GM12891 (cell line): ENCODE measurements around the gene NPM1. TPM values are rescaled to one million over a fixed set of nuclear protein-coding genes. Genes with fewer than 3 reads are reported as not detected.
"Not testable (repeated sequence)": the region's sequence is repeated elsewhere in the genome, so short reads cannot be mapped to it uniquely, and the experiment has no call there.

Source experiments
- DNase-seq: peaks from one replicate; pipeline ENCODE4 v3.0.0; 2011; ENCODE audit warnings: low spot score; ENCODE audit not compliant: insufficient read length
- FAIRE-seq: peaks from 2 replicates; lab custom pipeline; 2011; peaks lifted over from hg19 to GRCh38; lab: Jason Lieb, UNC
- PAX5 ChIP-seq: IDR thresholded peaks from 2 replicates; pipeline ENCODE4 v1.6.1; 2011; ENCODE audit warnings: low read length, moderate library complexity, mild to moderate bottlenecking; ENCODE audit not compliant: insufficient read depth, severe bottlenecking
- POLR2A ChIP-seq: IDR thresholded peaks from 2 replicates; pipeline ENCODE4 v1.6.1; 2011; ENCODE audit warnings: low read depth, low read length, control low read depth
- POLR2AphosphoS5 ChIP-seq: IDR thresholded peaks from 2 replicates; pipeline ENCODE4 v1.6.1; 2011; ENCODE audit warnings: low read depth, low read length, control low read depth
- POU2F2 ChIP-seq: IDR thresholded peaks from 2 replicates; pipeline ENCODE4 v1.6.1; 2011; ENCODE audit warnings: low read depth, mild to moderate bottlenecking, control low read depth, low read length, moderate library complexity
- SPI1 ChIP-seq: IDR thresholded peaks from 2 replicates; pipeline ENCODE4 v1.6.1; 2011; ENCODE audit warnings: low read depth, low read length, control low read depth
- TAF1 ChIP-seq: IDR thresholded peaks from 2 replicates; pipeline ENCODE4 v1.6.1; 2011; ENCODE audit warnings: low read depth, low read length, control low read depth
- polyA plus RNA-seq: library from polyadenylated mRNA; unstranded; fragments of >200 nt; gene quantifications from one replicate; pipeline ENCODE4 v1.2.1, GENCODE V29; 2012; ENCODE audit warnings: low read depth, missing spikeins, inconsistent platforms; ENCODE audit not compliant: missing spikeins

NPM1 gene
- 4,411 TPM for polyA plus RNA-seq

- peak; percentile 100 for FAIRE-seq
- TF ChIP-seq POLR2A (peak; percentile 99), SPI1 (no peak), TAF1 (peak; percentile 98), POU2F2 (peak; percentile 87; the same call in 1 of the 2 replicates), POLR2AphosphoS5 (peak; percentile 98), PAX5 (no peak)
- DNase-seq = peak; percentile 90
These were observed at the start of gene NPM1 for GRCh38 chr5:171387345-171387969. NPM1 (plus strand) TSS chr5:171387849; CDS start chr5:171387949, 100 bp downstream.

DNA sequence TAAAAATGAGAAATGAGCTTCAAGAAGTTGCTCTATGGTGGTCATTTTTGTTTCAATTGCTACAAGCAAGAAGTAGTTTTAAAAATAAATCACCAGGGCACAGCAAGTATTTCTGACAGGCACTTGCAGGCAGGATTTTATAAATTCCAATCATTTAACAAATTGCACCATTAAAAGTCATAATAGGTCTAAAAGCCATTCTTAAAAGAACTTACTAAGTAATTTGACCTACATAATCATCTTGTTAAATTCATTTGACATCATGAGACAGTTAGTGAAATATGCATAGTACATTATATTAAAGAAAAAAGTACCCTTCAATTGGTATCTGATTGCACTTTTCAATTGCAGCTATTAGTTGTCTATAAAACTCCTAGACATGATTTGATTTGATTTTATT is 47.6 kb upstream of the NPM1 start:
- no peak for FAIRE-seq
- TF ChIP-seq POLR2AphosphoS5 (no peak), PAX5 (no peak), SPI1 (no peak), POLR2A (no peak), POU2F2 (no peak), TAF1 (no peak)
- DNase-seq = no peak

GRCh38 chr5:171340491-171340890 is 47.2 kb upstream of the NPM1 start:
- no peak for FAIRE-seq
- TF ChIP-seq SPI1 (no peak), POLR2AphosphoS5 (no peak), POLR2A (no peak), POU2F2 (no peak), TAF1 (no peak), PAX5 (no peak)
- DNase-seq = no peak

GRCh38 chr5:171342362-171343111 is 45.1 kb upstream of the NPM1 start:
- no peak for TF ChIP-seq POU2F2
- no peak for TF ChIP-seq POLR2AphosphoS5
- TF ChIP-seq POLR2A = no peak
- TF ChIP-seq TAF1 = no peak
- no peak for TF ChIP-seq SPI1
- no peak for TF ChIP-seq PAX5
- FAIRE-seq = peak; percentile 66
- DNase-seq = peak; percentile 30

DNA sequence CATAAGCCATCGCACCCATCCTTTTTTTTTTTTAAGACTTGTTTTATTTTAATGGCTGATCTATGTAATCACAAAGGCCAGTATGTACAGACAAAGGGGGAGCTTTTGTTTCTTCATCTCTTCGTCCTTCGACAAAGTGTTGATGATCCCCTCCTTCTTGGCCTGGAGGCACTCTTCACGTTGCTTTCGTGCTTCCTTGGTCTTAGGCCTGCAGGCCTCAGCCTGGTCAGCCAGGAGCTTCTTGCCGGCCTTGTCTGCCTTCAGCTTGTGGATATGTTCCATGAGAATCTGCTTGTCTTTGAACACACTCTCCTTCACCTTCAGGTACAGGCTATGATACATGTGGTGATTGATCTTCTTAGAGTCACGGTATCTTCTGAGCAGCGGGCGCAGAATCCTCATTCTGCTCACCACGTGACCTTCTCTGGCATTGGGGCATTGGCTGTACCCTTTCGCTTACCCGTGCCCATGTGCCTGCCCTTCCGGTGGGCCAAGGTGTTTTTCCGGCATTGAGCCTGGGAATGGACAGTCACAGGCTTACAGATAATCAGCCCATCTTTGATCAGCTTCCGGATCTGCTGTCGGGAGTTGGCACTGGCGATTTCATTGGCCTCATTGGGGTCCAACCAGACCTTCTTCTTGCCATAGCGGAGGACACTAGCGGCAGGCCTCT is 42.6 kb upstream of the NPM1 start:
- TF ChIP-seq POLR2AphosphoS5 (no peak), SPI1 (no peak), PAX5 (no peak), POU2F2 (no peak), TAF1 (no peak), POLR2A (no peak)
- FAIRE-seq (no peak), DNase-seq (no peak)

DNA sequence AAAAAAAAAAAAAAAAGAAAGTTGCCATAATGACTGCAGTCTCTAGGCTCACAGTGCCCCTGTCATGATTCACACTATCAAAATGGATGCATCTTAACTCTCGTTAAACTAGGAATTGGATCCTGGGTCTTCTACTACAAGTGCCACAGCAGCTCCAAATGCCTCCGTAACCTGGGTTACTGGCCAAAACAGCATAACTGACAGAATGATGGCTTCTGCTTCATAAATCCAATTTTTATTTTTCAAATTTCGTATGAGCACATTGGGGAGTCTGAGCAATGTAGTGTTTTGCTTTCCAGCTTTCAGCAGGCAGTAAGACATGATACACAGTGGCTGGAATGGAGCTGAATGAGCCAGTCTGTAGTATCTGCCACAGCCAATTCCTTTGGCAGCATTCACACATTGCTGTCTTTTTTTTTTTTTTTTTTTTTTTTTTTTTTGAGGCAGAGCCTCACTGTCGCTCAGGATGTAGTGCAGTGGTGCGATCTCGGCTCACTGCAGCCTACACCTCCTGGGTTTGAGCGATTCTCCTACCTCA is 36.0 kb upstream of the NPM1 start:
- no peak for TF ChIP-seq PAX5
- no peak for TF ChIP-seq SPI1
- no peak for TF ChIP-seq TAF1
- no peak for TF ChIP-seq POU2F2
- TF ChIP-seq POLR2AphosphoS5 = no peak
- TF ChIP-seq POLR2A = no peak
- FAIRE-seq (no peak), DNase-seq (no peak)

DNA sequence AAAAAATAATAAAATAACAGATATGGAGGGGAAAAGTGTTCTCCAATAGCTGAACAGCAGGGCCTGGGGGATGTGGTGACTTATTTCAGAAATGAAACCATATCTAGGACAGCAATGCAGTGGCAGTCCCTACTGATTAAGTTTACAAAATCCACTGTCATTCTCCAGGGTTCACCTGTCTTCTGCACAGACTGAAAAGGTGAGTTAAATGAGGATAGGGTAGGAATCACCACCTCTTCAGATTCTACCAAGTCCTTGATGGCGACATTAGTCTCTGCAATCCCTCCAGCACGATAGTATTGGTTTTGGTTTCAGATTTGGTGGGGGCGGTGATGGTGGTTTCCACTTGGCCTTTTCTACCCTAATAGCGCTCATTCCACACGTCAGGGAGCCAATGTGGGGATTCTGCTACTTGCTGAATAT is 32.3 kb upstream of the NPM1 start:
- FAIRE-seq (no peak), DNase-seq (no peak)
- TF ChIP-seq POLR2AphosphoS5 = no peak
- no peak for TF ChIP-seq POLR2A
- TF ChIP-seq SPI1 = no peak
- TF ChIP-seq TAF1 = no peak
- TF ChIP-seq POU2F2 = no peak
- no peak for TF ChIP-seq PAX5

- TF ChIP-seq PAX5 = no peak
- TF ChIP-seq POU2F2 = no peak
- TF ChIP-seq POLR2A = no peak
- TF ChIP-seq POLR2AphosphoS5 = no peak
- TF ChIP-seq TAF1 = no peak
- TF ChIP-seq SPI1 = no peak
- FAIRE-seq (no peak), DNase-seq (no peak)
These were observed 29.8 kb upstream of the NPM1 start for GRCh38 chr5:171357843-171358242.

GRCh38 chr5:171361151-171361550 is 26.5 kb upstream of the NPM1 start:
- not testable (repeated sequence) for FAIRE-seq, DNase-seq

DNA sequence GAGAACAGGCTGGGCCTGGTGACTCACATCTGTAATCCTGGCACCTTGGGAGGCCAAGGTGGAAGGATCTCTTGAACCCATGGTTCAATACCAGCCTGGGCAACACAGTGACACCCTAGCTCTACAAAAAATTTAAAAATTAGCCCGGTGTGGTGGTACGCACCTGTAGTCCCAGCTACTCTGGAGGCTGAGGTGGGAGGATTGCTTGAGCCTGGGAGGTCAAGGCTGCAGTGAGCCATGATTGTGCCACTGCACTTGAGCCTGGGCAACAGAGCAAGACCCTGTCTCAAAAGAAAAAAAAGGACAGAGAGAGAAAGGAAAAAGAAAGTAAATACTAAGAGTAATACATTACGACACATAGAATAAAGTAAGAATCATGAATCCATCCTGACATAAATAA is 24.4 kb upstream of the NPM1 start:
- not testable (repeated sequence) for FAIRE-seq, DNase-seq
